Adrenal gland (tissue), 12 donors: Measurements from ENCODE around the gene MYH9. TPM values are rescaled to one million over a fixed set of nuclear protein-coding genes. Genes with fewer than 3 reads are reported as not detected.

Experiments
- DNase-seq, 7 donors: peaks; one replicate each; pipeline ENCODE4 v3.0.0-alpha.2; 2019 to 2020
- H3K27ac ChIP-seq, 5 donors: fragments of 200-600 bp; sonication (generic) in 4 of 5; 1 replicate in 3 of 5; 2 replicates in 2 of 5; pipeline versions ENCODE4 v1.5.1 to v1.8.0; 2016 to 2020; ENCODE audit warnings: mild to moderate bottlenecking in 1 of 5
- H3K27me3 ChIP-seq: fragments of 200-600 bp; 2 replicates; pipeline ENCODE4 v1.8.0; 2021
- H3K36me3 ChIP-seq, 2 donors: fragments of 200-600 bp; replicated peaks in 1 of 2; 1 replicate in 1 of 2; 2 replicates in 1 of 2; pipeline versions ENCODE4 v1.5.1 to v1.8.0; 2018 to 2022
- H3K4me1 ChIP-seq, 2 donors: fragments of 200-600 bp; replicated peaks in 1 of 2; 1 replicate in 1 of 2; 2 replicates in 1 of 2; pipeline versions ENCODE4 v1.5.1 to v1.8.0; 2018 to 2021
- H3K4me3 ChIP-seq, 4 donors: fragments of 200-600 bp; sonication (generic) in 3 of 4; one replicate each; pipeline ENCODE4 v1.5.1; 2016 to 2018
- H3K9me3 ChIP-seq, 3 donors: fragments of 200-600 bp; sonication (generic) in 1 of 3; replicated peaks in 1 of 3; 1 replicate in 2 of 3; 2 replicates in 1 of 3; pipeline versions ENCODE4 v1.5.1 to v1.8.0; 2016 to 2021
- CTCF ChIP-seq, 6 experiments: fragments of 450-650 bp in 4 of 6; fragments of 200-600 bp in 2 of 6; sonication (generic) in 1 of 6; IDR thresholded peaks; 1 replicate in 5 of 6; 2 replicates in 1 of 6; pipeline versions ENCODE4 v1.5.1 to v1.8.0; 2016 to 2021; ENCODE audit warnings: antibody characterized with exemption in 6 of 6, mild to moderate bottlenecking in 2 of 6, moderate library complexity in 1 of 6
- POLR2A ChIP-seq, 2 donors: fragments of 450-650 bp; IDR thresholded peaks; one replicate each; pipeline ENCODE4 v1.6.1; 2017; ENCODE audit warnings: antibody characterized with exemption in 2 of 2, mild to moderate bottlenecking in 2 of 2, moderate library complexity in 1 of 2
- WGBS, 4 donors: extraction: QIAGEN DNeasy Blood & Tissue Kit in 2 of 4; methylation state at CpG; one replicate each; pipeline versions ENCODE4 v1.1.5 to v1.1.7; 2013 to 2017; 5-methylcytosine and 5-hydroxymethylcytosine counted together
- intact Hi-C, 2 donors: fragments of 100-400 bp; cut with DNase I; formaldehyde crosslinking; loops; one replicate each; pipeline versions ENCODE4 v1.14.1 to v1.15.0; 2022 to 2023
- polyA plus RNA-seq, 3 donors: library from polyadenylated mRNA; stranded (reverse); fragments of 200-250 nt in 2 of 3; fragments of 350-450 nt in 1 of 3; fragmentation: Illumina TruSeq in 1 of 3; extraction: RNeasy Lipid Tissue Mini Kit (QIAGEN cat#74804) in 1 of 3; gene quantifications; one replicate each; pipeline ENCODE4 v1.2.3, GENCODE V29; 2013 to 2014
- total RNA-seq, 9 donors: library from RNA; depleted of rRNA in 4 of 9; stranded (reverse); fragments of >200 nt in 4 of 9; fragments of 120-200 nt in 1 of 9; fragmentation: NEBNext Ultra II Directional in 1 of 9; extraction: Animal tissue kit (Norgen Biotek cat#: 25700) in 1 of 9; gene quantifications; one replicate each; pipeline versions ENCODE4 v1.1.0 to v1.2.4, GENCODE V29; 2013 to 2023
- donor health status: healthy with polysubstance abuse.
- donor health status: Bipolar disorder and iron deficiency.
- donor health status: DM: yes; HTN: yes; CAD: no.
- donor health status: DM: no; HTN: no; CAD: no.
- donor health status: DM: no; HTN: no; CAD: no.
- donor health status: DM: yes; HTN: yes; CAD: no.

MYH9 gene
- total and polyA plus RNA-seq, 12 donors: 96.2 to 427 (median 319) TPM

GRCh38 chr22:36351921-36352802 is 35.6 kb downstream of the MYH9 start:
- 28 to 40% (median 31%) methylated on average over 12 to 22 of the region's 22 CpGs for WGBS, 4 donors
- H3K9me3 ChIP-seq: no peaks in the 10 kb centered on the region
- intact Hi-C loops: no loop called here
- peak overlapping the region; percentile 75 to 98 (median 87) for H3K27ac ChIP-seq
- DNase-seq: peak in 2 of 7 donors; percentile 66 to 67
- H3K4me1 ChIP-seq: peaks cover 64 to 80% of the 10 kb centered on the region in 2 donors
- no peak overlapping the region for H3K4me3 ChIP-seq
- H3K27me3 ChIP-seq: no peaks in the 10 kb centered on the region
- TF ChIP-seq CTCF (IDR thresholded peaks at IDR 0.05) (no peak), POLR2A (IDR thresholded peaks at IDR 0.05) (peak in 1 of 2 donors; percentile 14)
- H3K36me3 ChIP-seq: peaks cover 0 to 10% of the 10 kb centered on the region in 2 donors

GRCh38 chr22:36350751-36351594 is 36.8 kb downstream of the MYH9 start:
- TF ChIP-seq CTCF (IDR thresholded peaks at IDR 0.05) (peak in 2 of 6 experiments; percentile 11 to 21), POLR2A (IDR thresholded peaks at IDR 0.05) (peak in 1 of 2 donors; percentile 16)
- intact Hi-C loops: no loop called here
- peaks cover 0 to 20% of the 10 kb centered on the region in 2 donors for H3K36me3 ChIP-seq
- no peaks in the 10 kb centered on the region for H3K9me3 ChIP-seq
- DNase-seq: peak in 5 of 7 donors; percentile 58 to 72 (median 67)
- peak overlapping the region; percentile 75 to 98 (median 87) for H3K27ac ChIP-seq
- H3K27me3 ChIP-seq: no peaks in the 10 kb centered on the region
- H3K4me1 ChIP-seq: peaks cover 55 to 74% of the 10 kb centered on the region in 2 donors
- 18 to 32% (median 20%) methylated on average over 8 to 14 of the region's 14 CpGs for WGBS, 4 donors
- H3K4me3 ChIP-seq: no peak overlapping the region

GRCh38 chr22:36349726-36350125 is 38.0 kb downstream of the MYH9 start:
- peaks cover 44 to 69% of the 10 kb centered on the region in 2 donors for H3K4me1 ChIP-seq
- no peaks in the 10 kb centered on the region for H3K9me3 ChIP-seq
- H3K27me3 ChIP-seq: no peaks in the 10 kb centered on the region
- 68 to 88% (median 84%) methylated on average over 2 of the region's 2 CpGs for WGBS, 4 donors
- intact Hi-C loops: no loop called here
- H3K27ac ChIP-seq: peak overlapping the region in 3 of 5 donors; percentile 82 to 98 (median 94)
- H3K36me3 ChIP-seq: peaks cover 0 to 22% of the 10 kb centered on the region in 2 donors
- no peak overlapping the region for H3K4me3 ChIP-seq
- no peak for TF ChIP-seq CTCF (IDR thresholded peaks at IDR 0.05)
- no peak for TF ChIP-seq POLR2A (IDR thresholded peaks at IDR 0.05)
- DNase-seq: no peak

GRCh38 chr22:36348760-36349159 is 39.0 kb downstream of the MYH9 start:
- Histone ChIP-seq H3K4me1 (peaks cover 44 to 67% of the 10 kb centered on the region in 2 donors), H3K4me3 (no peak overlapping the region), H3K27ac (peak overlapping the region in 2 of 5 donors; percentile 94 to 98), H3K27me3 (no peaks in the 10 kb centered on the region), H3K9me3 (no peaks in the 10 kb centered on the region), H3K36me3 (peaks cover 0 to 25% of the 10 kb centered on the region in 2 donors)
- 88 to 93% (median 90%) methylated on average over 14 of the region's 14 CpGs for WGBS, 4 donors
- no peak for DNase-seq
- TF ChIP-seq POLR2A (IDR thresholded peaks at IDR 0.05) (no peak), CTCF (IDR thresholded peaks at IDR 0.05) (no peak)
- intact Hi-C loops: no loop called here
